ENCODE data around the gene PEX11B. TPM values are rescaled to one million over a fixed set of nuclear protein-coding genes. Genes with fewer than 3 reads are reported as not detected.

Gene PEX11B
- total RNA-seq, 3 donors from 2014 or later (not counting 1 experiment from before 2014, with no cell fraction given), result 20.6 to 26.0 (median 24.9) TPM

GRCh38 chr1:145871994-145872924 lies 46.3 kb downstream of the PEX11B start:
- peaks cover 17 to 24% of the 10 kb centered on the region in 2 donors for H3K27me3 Mint-ChIP-seq (ENCODE audit: low read depth in 2 of 2)
- peak overlapping the region; percentile 15 for H3K4me3 ChIP-seq (ENCODE audit: low read length)
- no peaks in the 10 kb centered on the region for H3K9me3 ChIP-seq (ENCODE audit: control insufficient read depth, insufficient read depth, low read length)
- peak overlapping the region; percentile 69 to 86 for H3K27ac Mint-ChIP-seq
- no peaks in the 10 kb centered on the region for H3K36me3 ChIP-seq (ENCODE audit: control insufficient read depth, insufficient read depth, low read length)
- H3K36me3 Mint-ChIP-seq, result no peaks in the 10 kb centered on the region
- WGBS (ENCODE audit: insufficient coverage), result 30% methylated on average over 47 of the region's 47 CpGs
- peak overlapping the region; percentile 84 for H3K4me3 Mint-ChIP-seq
- peaks cover 13 to 18% of the 10 kb centered on the region in 2 donors for H3K4me1 Mint-ChIP-seq
- no peaks in the 10 kb centered on the region for H3K9me3 Mint-ChIP-seq
- DNase-seq, result peak; percentile 25 to 63
- ATAC-seq, result peak; percentile 69 to 84 (median 81)
- TF ChIP-seq CTCF (IDR thresholded peaks at IDR 0.05), result no peak
- H3K4me1 ChIP-seq (ENCODE audit: control insufficient read depth, insufficient read depth, low read length), result peaks cover 15% of the 10 kb centered on the region
- intact Hi-C loops (cut with micrococcal nuclease), result no loop called here
- peaks cover 3% of the 10 kb centered on the region for H3K27me3 ChIP-seq (ENCODE audit: control insufficient read depth, insufficient read depth, low read length)
- H3K27ac ChIP-seq (ENCODE audit: low read length), result no peak overlapping the region

GRCh38 chr1:145868232-145868631 lies 50.3 kb downstream of the PEX11B start:
- DNase-seq, result no peak
- no peaks in the 10 kb centered on the region for H3K36me3 Mint-ChIP-seq
- Histone ChIP-seq H3K4me3 (ENCODE audit: low read length) (no peak overlapping the region), H3K36me3 (ENCODE audit: control insufficient read depth, insufficient read depth, low read length) (no peaks in the 10 kb centered on the region), H3K4me1 (ENCODE audit: control insufficient read depth, insufficient read depth, low read length) (peaks cover 15% of the 10 kb centered on the region), H3K27me3 (ENCODE audit: control insufficient read depth, insufficient read depth, low read length) (no peaks in the 10 kb centered on the region), H3K27ac (ENCODE audit: low read length) (no peak overlapping the region), H3K9me3 (ENCODE audit: control insufficient read depth, insufficient read depth, low read length) (no peaks in the 10 kb centered on the region)
- no peak overlapping the region for H3K27ac Mint-ChIP-seq
- peaks cover 13 to 18% of the 10 kb centered on the region in 2 donors for H3K4me1 Mint-ChIP-seq
- no peak overlapping the region for H3K4me3 Mint-ChIP-seq
- TF ChIP-seq CTCF (IDR thresholded peaks at IDR 0.05), result no peak
- peaks cover 6 to 24% of the 10 kb centered on the region in 2 donors for H3K27me3 Mint-ChIP-seq (ENCODE audit: low read depth in 2 of 2)
- intact Hi-C loops (cut with micrococcal nuclease), result no loop called here
- ATAC-seq, result no peak
- WGBS (ENCODE audit: insufficient coverage), result 96% methylated on average over 4 of the region's 4 CpGs
- H3K9me3 Mint-ChIP-seq, result no peaks in the 10 kb centered on the region

GRCh38 chr1:145863282-145864018 lies 55.1 kb downstream of the PEX11B start:
- no peaks in the 10 kb centered on the region for H3K36me3 ChIP-seq (ENCODE audit: control insufficient read depth, insufficient read depth, low read length)
- Mint-ChIP-seq H3K27ac (no peak overlapping the region), H3K4me3 (no peak overlapping the region), H3K36me3 (no peaks in the 10 kb centered on the region), H3K4me1 (peaks cover under 1 to 14% of the 10 kb centered on the region in 2 donors), H3K27me3 (ENCODE audit: low read depth in 2 of 2) (peaks cover 0 to 11% of the 10 kb centered on the region in 2 donors), H3K9me3 (no peaks in the 10 kb centered on the region)
- peaks cover 5% of the 10 kb centered on the region for H3K4me1 ChIP-seq (ENCODE audit: control insufficient read depth, insufficient read depth, low read length)
- H3K27ac ChIP-seq (ENCODE audit: low read length), result no peak overlapping the region
- TF ChIP-seq CTCF (IDR thresholded peaks at IDR 0.05), result no peak
- no peaks in the 10 kb centered on the region for H3K9me3 ChIP-seq (ENCODE audit: control insufficient read depth, insufficient read depth, low read length)
- 96% methylated on average over 4 of the region's 5 CpGs for WGBS (ENCODE audit: insufficient coverage)
- ATAC-seq, result no peak
- no peak for DNase-seq
- H3K27me3 ChIP-seq (ENCODE audit: control insufficient read depth, insufficient read depth, low read length), result no peaks in the 10 kb centered on the region
- H3K4me3 ChIP-seq (ENCODE audit: low read length), result no peak overlapping the region
- intact Hi-C loops (cut with micrococcal nuclease), result no loop called here

Other genes with a start within 250 kb of the PEX11B start
- 1 to 10 TPM in 2 of 3 donors, under 1 TPM in 1; 0.96 to 2.9 (median 1.4) TPM for gene PDZK1, start 211.3 kb downstream of the PEX11B start, total RNA-seq
- 100 to 1,000 TPM in 1 of 3 donors, 10 to 100 TPM in 2; 77.7 to 150 (median 83.4) TPM for gene CD160, start 199.2 kb downstream of the PEX11B start, total RNA-seq
- gene RNF115, start 94.6 kb downstream of the PEX11B start, total RNA-seq, result 10 to 100 TPM; 26.7 to 31.8 (median 30.8) TPM
- 10 to 100 TPM; 26.4 to 37.2 (median 27.5) TPM for gene POLR3C, start 94.5 kb downstream of the PEX11B start, total RNA-seq
- 1 to 10 TPM; 3.3 to 4.9 (median 3.4) TPM for gene NUDT17, start 73.1 kb downstream of the PEX11B start, total RNA-seq
- 10 to 100 TPM; 40.1 to 53.3 (median 51.0) TPM for gene PIAS3, start 59.6 kb downstream of the PEX11B start, total RNA-seq
- under 1 TPM; 0.14 to 0.23 (median 0.23) TPM for gene ANKRD35, start 32.9 kb downstream of the PEX11B start, total RNA-seq
- 1 to 10 TPM in 2 of 3 donors, under 1 TPM in 1; 0.61 to 1.7 (median 1.1) TPM for gene ITGA10, start 8.7 kb downstream of the PEX11B start, total RNA-seq
- 100 to 1,000 TPM; 172 to 204 (median 200) TPM for gene RBM8A, start 8.8 kb upstream of the PEX11B start, total RNA-seq
- gene LIX1L, start 39.3 kb upstream of the PEX11B start, total RNA-seq, result 10 to 100 TPM; 33.4 to 41.3 (median 38.2) TPM
- gene ANKRD34A, start 45.9 kb upstream of the PEX11B start, total RNA-seq, result 1 to 10 TPM; 1.4 to 1.9 (median 1.4) TPM
- gene POLR3GL, start 46.0 kb upstream of the PEX11B start, total RNA-seq, result 10 to 100 TPM; 34.9 to 37.5 (median 37.4) TPM
- gene TXNIP, start 77.9 kb upstream of the PEX11B start, total RNA-seq, result 1,000 to 10,000 TPM in 2 of 3 donors, 100 to 1,000 TPM in 1; 984 to 1,724 (median 1,422) TPM
- gene HJV, start 103.0 kb upstream of the PEX11B start, total RNA-seq, result not detected
- gene NBPF10, start 226.1 kb upstream of the PEX11B start, total RNA-seq, result 1 to 10 TPM; 4.9 TPM

Data from natural killer cell (primary cell).